ENCODE results near the gene CHCHD6.

CHCHD6 gene

GRCh38 chr3:126811530-126811929, 107.5 kb downstream of the CHCHD6 start:
- Histone ChIP-seq H3K9ac (ENCODE audit: low read depth, low read length) (no peak overlapping the region), H3K4me1 (ENCODE audit: insufficient read depth, low read length) (peaks cover 7% of the 10 kb centered on the region; the same call in 1 of the 2 replicates), H3K36me3 (ENCODE audit: insufficient read depth, low read length) (no peaks in the 10 kb centered on the region), H3K9me3 (ENCODE audit: control insufficient read depth, insufficient read depth, low read length) (no peaks in the 10 kb centered on the region)

DNA sequence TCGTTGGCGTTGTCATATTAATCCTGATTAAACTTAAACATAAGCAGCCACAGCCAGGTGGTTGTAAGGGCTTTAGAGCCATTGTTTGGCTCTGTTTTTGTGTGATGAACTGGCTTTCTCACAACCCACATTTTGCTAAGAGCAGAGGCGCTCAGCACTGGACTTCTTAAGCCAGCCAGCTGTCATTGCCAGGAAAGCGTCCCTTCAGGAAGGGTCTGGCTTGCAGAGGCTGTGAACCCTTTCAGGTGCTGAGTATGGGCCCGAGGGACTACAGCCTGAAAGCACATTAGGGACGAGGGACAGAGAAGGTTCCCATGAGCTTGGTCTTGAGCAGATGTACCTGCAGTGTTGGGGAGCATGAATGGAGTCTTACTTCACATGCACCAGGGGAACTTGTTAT, 112.3 kb downstream of the CHCHD6 start:
- no peaks in the 10 kb centered on the region for H3K36me3 ChIP-seq (ENCODE audit: insufficient read depth, low read length)
- H3K9me3 ChIP-seq (ENCODE audit: control insufficient read depth, insufficient read depth, low read length): no peaks in the 10 kb centered on the region
- no peak overlapping the region for H3K9ac ChIP-seq (ENCODE audit: low read depth, low read length)
- H3K4me1 ChIP-seq (ENCODE audit: insufficient read depth, low read length): peaks cover 26% of the 10 kb centered on the region

- Histone ChIP-seq H3K9me3 (ENCODE audit: control insufficient read depth, insufficient read depth, low read length) (no peaks in the 10 kb centered on the region), H3K9ac (ENCODE audit: low read depth, low read length) (no peak overlapping the region), H3K4me1 (ENCODE audit: insufficient read depth, low read length) (peaks cover 26% of the 10 kb centered on the region), H3K36me3 (ENCODE audit: insufficient read depth, low read length) (no peaks in the 10 kb centered on the region)
These were observed 113.1 kb downstream of the CHCHD6 start for GRCh38 chr3:126816986-126817777.

DNA sequence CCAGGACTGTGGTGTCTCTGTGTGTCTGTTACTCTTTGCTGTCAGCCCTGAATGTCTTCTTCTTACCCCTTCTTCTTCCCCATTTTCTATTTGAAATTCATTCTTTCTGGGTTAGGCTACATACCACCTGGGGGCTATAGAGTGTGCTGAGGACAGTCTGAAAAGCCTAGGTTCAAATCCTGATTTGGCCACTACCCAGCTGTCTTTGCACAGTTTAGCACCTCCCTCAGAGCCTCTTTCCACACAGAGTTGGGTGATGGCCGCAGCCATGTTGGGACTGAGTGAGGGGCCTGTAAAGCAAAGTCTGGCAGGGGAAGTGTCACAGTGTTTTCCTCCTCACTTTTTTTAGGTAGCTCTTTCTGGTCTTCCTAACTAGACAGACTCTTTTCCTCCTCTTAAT, 113.7 kb downstream of the CHCHD6 start:
- Histone ChIP-seq H3K9me3 (ENCODE audit: control insufficient read depth, insufficient read depth, low read length) (no peaks in the 10 kb centered on the region), H3K36me3 (ENCODE audit: insufficient read depth, low read length) (no peaks in the 10 kb centered on the region), H3K9ac (ENCODE audit: low read depth, low read length) (no peak overlapping the region), H3K4me1 (ENCODE audit: insufficient read depth, low read length) (peaks cover 26% of the 10 kb centered on the region)

DNA sequence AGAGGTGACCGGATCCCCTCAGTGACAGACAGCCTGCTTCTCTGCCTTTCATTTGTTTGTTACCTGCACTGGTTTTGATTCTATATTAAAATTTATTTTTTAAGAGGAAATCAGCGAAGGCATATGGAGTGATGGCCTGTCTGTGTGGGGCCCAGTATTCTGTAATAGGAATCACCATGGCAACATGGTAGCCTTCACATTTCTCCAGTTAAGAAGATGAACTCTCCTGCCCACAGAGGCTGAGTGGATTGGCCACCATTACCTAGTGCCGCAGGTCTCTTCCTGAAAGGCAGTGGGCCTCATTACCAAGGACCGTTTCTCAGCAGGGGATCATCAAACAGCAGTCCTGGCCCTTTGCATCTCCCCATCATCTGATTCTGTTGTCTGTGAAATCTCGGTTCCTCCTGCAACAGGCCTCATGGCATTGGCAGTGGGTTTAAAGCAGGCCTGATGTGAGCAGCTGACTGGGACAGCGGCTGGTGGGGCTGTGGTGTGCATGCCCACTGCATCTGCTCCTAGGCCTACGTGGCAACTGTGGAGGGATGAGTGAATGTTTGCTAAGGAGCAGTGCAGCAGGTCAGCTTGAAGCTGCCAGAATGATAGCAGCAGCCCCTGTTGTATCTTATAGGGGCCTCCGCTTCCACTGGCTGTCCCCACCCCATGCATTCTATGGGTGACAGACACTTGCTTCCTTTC, 114.5 kb downstream of the CHCHD6 start:
- Histone ChIP-seq H3K9ac (ENCODE audit: low read depth, low read length) (no peak overlapping the region), H3K4me1 (ENCODE audit: insufficient read depth, low read length) (peaks cover 26% of the 10 kb centered on the region), H3K9me3 (ENCODE audit: control insufficient read depth, insufficient read depth, low read length) (no peaks in the 10 kb centered on the region), H3K36me3 (ENCODE audit: insufficient read depth, low read length) (no peaks in the 10 kb centered on the region)

DNA sequence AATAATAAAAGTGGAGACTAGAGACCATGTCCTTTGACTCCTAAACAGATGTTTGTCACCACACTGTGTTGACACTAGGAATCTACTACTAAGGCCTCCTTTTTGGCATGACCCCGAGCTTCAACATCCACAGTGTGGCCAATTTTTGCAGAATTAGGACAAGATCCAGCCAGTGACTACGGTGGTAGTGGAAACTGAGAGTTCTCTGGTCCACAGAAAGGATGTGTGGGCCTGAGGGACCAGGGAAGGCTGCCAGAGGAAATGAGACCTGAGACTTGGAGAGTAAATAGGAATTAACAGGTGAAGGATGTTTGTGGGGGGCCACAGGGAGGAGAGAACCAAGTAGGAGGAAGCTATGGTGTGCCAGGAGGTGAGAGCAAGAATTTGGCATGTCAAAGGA, 122.7 kb downstream of the CHCHD6 start:
- no peaks in the 10 kb centered on the region for H3K4me1 ChIP-seq (ENCODE audit: insufficient read depth, low read length)

GRCh38 chr3:126827121-126827520, 123.1 kb downstream of the CHCHD6 start:
- Histone ChIP-seq H3K9ac (ENCODE audit: low read depth, low read length) (no peak overlapping the region), H3K9me3 (ENCODE audit: control insufficient read depth, insufficient read depth, low read length) (no peaks in the 10 kb centered on the region), H3K36me3 (ENCODE audit: insufficient read depth, low read length) (no peaks in the 10 kb centered on the region), H3K4me1 (ENCODE audit: insufficient read depth, low read length) (no peaks in the 10 kb centered on the region)

More for the DNA sequence above, 122.7 kb downstream of the CHCHD6 start:
- no peaks in the 10 kb centered on the region for H3K9me3 ChIP-seq (ENCODE audit: control insufficient read depth, insufficient read depth, low read length)
- H3K9ac ChIP-seq (ENCODE audit: low read depth, low read length): no peak overlapping the region
- no peaks in the 10 kb centered on the region for H3K36me3 ChIP-seq (ENCODE audit: insufficient read depth, low read length)

GRCh38 chr3:126828306-126828705, 124.3 kb downstream of the CHCHD6 start:
- no peaks in the 10 kb centered on the region for H3K4me1 ChIP-seq (ENCODE audit: insufficient read depth, low read length)
- H3K36me3 ChIP-seq (ENCODE audit: insufficient read depth, low read length): no peaks in the 10 kb centered on the region
- H3K9ac ChIP-seq (ENCODE audit: low read depth, low read length): no peak overlapping the region
- H3K9me3 ChIP-seq (ENCODE audit: control insufficient read depth, insufficient read depth, low read length): no peaks in the 10 kb centered on the region

DNA sequence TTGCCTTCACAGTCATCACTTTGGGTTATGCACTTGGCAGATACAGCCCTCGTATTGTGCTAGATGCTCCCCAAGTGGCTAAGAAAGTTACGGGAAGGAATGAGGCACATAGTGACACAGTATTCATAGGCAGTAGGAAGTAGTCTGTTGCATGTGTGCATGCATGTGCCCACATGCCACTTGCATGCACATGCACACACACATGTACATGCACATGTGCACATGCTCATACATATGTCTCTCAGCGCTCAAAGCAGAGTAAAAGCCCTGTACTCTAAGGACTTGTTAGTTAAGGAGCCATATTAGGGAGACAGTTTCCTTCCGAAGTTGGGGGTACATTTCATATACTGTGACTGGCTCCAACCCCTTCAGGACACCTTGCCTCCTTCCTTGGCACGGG, 128.9 kb downstream of the CHCHD6 start:
- Histone ChIP-seq H3K36me3 (ENCODE audit: insufficient read depth, low read length) (no peaks in the 10 kb centered on the region), H3K9ac (ENCODE audit: low read depth, low read length) (no peak overlapping the region), H3K9me3 (ENCODE audit: control insufficient read depth, insufficient read depth, low read length) (no peaks in the 10 kb centered on the region), H3K4me1 (ENCODE audit: insufficient read depth, low read length) (peaks cover 12% of the 10 kb centered on the region)

DNA sequence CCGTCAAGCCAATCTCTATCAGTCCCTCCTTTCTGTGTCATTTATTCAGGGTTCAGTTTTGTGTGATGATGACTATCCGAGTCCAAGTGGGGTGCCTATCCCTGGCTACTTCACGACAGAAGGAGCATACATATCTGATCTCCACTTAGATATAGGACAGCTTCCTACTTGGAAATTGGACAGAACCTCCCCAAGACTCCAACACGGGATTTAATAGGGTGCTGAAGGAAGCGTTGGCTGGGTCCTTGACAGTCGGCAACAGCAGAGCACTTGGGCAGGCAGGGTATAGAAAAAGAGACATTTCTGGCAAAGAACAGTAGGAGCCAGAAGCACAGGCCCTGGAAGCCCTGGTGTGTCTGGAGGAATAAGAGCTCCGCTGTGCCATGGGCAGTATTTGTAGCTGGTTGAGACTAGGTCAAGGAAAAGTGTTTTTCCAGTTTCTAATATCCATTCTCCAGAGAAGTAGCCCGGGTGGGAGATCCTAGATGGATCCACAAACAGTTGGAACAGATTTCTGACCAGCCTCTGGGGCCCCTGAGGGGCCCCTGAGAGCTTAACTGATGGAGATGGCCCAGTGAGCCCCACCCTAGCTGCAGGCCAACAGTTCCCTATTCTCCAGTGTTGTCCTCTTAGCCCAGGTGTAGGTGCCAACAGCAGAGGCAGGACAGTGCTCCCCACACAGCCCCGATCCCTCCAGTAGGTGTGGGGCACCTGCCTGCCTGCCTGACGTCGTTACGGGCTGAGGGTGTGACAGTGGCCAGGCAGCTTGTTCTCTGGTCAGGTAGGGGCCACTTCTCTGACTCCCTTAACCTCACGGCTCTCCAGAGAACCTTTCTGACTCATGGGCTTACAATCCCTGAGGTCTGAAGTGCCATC, 130.8 kb downstream of the CHCHD6 start:
- H3K36me3 ChIP-seq (ENCODE audit: insufficient read depth, low read length): no peaks in the 10 kb centered on the region
- H3K4me1 ChIP-seq (ENCODE audit: insufficient read depth, low read length): peaks cover 12% of the 10 kb centered on the region
- H3K9me3 ChIP-seq (ENCODE audit: control insufficient read depth, insufficient read depth, low read length): no peaks in the 10 kb centered on the region
- H3K9ac ChIP-seq (ENCODE audit: low read depth, low read length): no peak overlapping the region

GRCh38 chr3:126835472-126836219, 131.6 kb downstream of the CHCHD6 start:
- H3K36me3 ChIP-seq (ENCODE audit: insufficient read depth, low read length): no peaks in the 10 kb centered on the region
- peaks cover 12% of the 10 kb centered on the region for H3K4me1 ChIP-seq (ENCODE audit: insufficient read depth, low read length)

DNA sequence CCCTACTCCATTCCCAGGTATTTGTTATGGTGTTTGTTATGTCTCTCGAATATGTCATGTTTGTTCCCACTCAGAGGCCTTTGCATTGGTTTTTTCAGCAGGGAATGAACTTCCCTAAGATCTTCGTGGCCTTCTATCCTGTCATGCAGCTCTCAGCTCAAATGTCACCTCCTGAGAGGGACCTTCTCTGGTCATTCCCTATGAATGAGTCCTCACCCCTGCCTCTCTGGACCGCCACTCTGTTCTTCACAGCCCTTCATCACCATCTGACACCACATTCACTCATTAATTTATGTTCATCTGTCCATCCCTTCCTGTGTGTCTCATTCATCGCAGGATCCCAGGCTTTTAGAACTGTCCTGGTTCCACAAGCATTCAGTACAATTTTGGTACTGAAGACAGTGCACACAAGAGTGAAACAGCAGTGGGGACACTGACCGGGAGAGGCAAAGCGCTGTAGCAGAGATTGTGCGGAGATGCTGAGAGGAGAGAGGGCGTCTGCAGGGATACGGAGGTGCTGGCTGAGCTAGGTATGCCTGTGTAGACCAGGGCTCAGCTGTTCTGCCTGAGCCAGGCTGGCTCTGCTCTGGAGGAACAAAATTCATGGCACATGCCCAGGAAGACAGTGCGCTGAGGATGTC, 132.3 kb downstream of the CHCHD6 start:
- H3K4me1 ChIP-seq (ENCODE audit: insufficient read depth, low read length): peaks cover 12% of the 10 kb centered on the region
- H3K36me3 ChIP-seq (ENCODE audit: insufficient read depth, low read length): no peaks in the 10 kb centered on the region
- no peak overlapping the region for H3K9ac ChIP-seq (ENCODE audit: low read depth, low read length)
- H3K9me3 ChIP-seq (ENCODE audit: control insufficient read depth, insufficient read depth, low read length): no peaks in the 10 kb centered on the region

More at GRCh38 chr3:126835472-126836219, 131.6 kb downstream of the CHCHD6 start:
- Histone ChIP-seq H3K9me3 (ENCODE audit: control insufficient read depth, insufficient read depth, low read length) (no peaks in the 10 kb centered on the region), H3K9ac (ENCODE audit: low read depth, low read length) (no peak overlapping the region)

- no peak overlapping the region for H3K9ac ChIP-seq (ENCODE audit: low read depth, low read length)
- no peaks in the 10 kb centered on the region for H3K9me3 ChIP-seq (ENCODE audit: control insufficient read depth, insufficient read depth, low read length)
- no peaks in the 10 kb centered on the region for H3K36me3 ChIP-seq (ENCODE audit: insufficient read depth, low read length)
- H3K4me1 ChIP-seq (ENCODE audit: insufficient read depth, low read length): peaks cover 12% of the 10 kb centered on the region
These were observed 133.7 kb downstream of the CHCHD6 start for GRCh38 chr3:126837773-126838172.
